HepG2 (cell line): ENCODE measurements around the gene PRKCE. TPM values are rescaled to one million over a fixed set of nuclear protein-coding genes. Genes with fewer than 3 reads are reported as not detected.
A peak's percentile ranks its signal among the peaks of the same experiment; 100 is the strongest.

Experiments
- ATAC-seq: fragments of 200-7000 bp; cut with Tn5 transposase; 3 replicates; pipeline ENCODE4 v1.9.1; 2020; ENCODE audit warnings: mild to moderate bottlenecking, moderate library complexity
- BruUV-seq: library from RNA; stranded (reverse); fragments of 400-500 nt; replicated peaks from 2 replicates; lab custom pipeline; 2021; lab: Mats Ljungman, UMichigan
- CTCF ChIA-PET: fragments of 300-600 bp; formaldehyde crosslinking; extraction: SDS; loops from one replicate; lab custom pipeline; 2021; ENCODE audit warnings: low total read pairs, inconsistent platforms, low intra/inter-chr PET ratio; lab: Yijun Ruan, JAX
- POLR2A ChIA-PET: fragments of 350-600 bp; sonication (Branson Sonifier 250); formaldehyde crosslinking; loops from one replicate; lab custom pipeline; 2020; ENCODE audit warnings: antibody characterized with exemption, inconsistent platforms; lab: Yijun Ruan, JAX
- DNase-seq: peaks from one replicate; pipeline ENCODE4 v3.0.0-alpha.2; 2015; ENCODE audit warnings: low spot score
- FAIRE-seq: peaks from 3 replicates; lab custom pipeline; 2011; peaks lifted over from hg19 to GRCh38; lab: Jason Lieb, UNC
- H2AFZ ChIP-seq: one replicate; pipeline ENCODE4 v1.6.1; 2011; ENCODE audit warnings: low read length, inconsistent platforms
- H3K27ac ChIP-seq: fragments of 300-600 bp; 3 replicates; pipeline ENCODE4 v1.8.0; 2011; ENCODE audit warnings: mixed run types, mild to moderate bottlenecking, mixed read lengths, low read length, inconsistent platforms; ENCODE audit not compliant: insufficient read depth; ENCODE audit errors: extremely low read length
- H3K27me3 ChIP-seq, 2 experiments: fragments of 200-600 bp in 1 of 2; 2 replicates in 1 of 2; 3 replicates in 1 of 2; pipeline versions ENCODE4 v1.6.0 to v1.8.0; 2011; ENCODE audit warnings: low read length in 2 of 2, mild to moderate bottlenecking in 2 of 2, moderate library complexity in 2 of 2, inconsistent platforms in 1 of 2; ENCODE audit not compliant: insufficient read depth in 2 of 2, control insufficient read depth in 1 of 2
- H3K36me3 ChIP-seq, 2 experiments: fragments of 200-600 bp in 1 of 2; replicated peaks in 1 of 2; 2 replicates in 1 of 2; 3 replicates in 1 of 2; pipeline versions ENCODE4 v1.5.1 to v1.8.0; 2011; ENCODE audit warnings: low read length in 2 of 2, inconsistent platforms in 1 of 2; ENCODE audit not compliant: insufficient read depth in 2 of 2, control insufficient read depth in 1 of 2
- H3K4me1 ChIP-seq: 2 replicates; pipeline ENCODE4 v1.5.1; 2012; ENCODE audit warnings: low read length, inconsistent platforms; ENCODE audit not compliant: insufficient read depth
- H3K4me2 ChIP-seq: 2 replicates; pipeline ENCODE4 v1.6.0; 2011; ENCODE audit warnings: low read depth, low read length, inconsistent platforms
- H3K4me3 ChIP-seq, 3 experiments: fragments of 200-600 bp in 1 of 3; sonication (generic), shearing (Covaris generic) in 1 of 3; replicated peaks in 1 of 3; 2 replicates each; pipeline ENCODE4 v1.5.1; 2011 to 2016; ENCODE audit warnings: low read length in 3 of 3, inconsistent platforms in 2 of 3, low read depth in 2 of 3, mild to moderate bottlenecking in 2 of 3, control low read depth in 1 of 3, mixed read lengths in 1 of 3; ENCODE audit not compliant: insufficient read depth in 1 of 3
- H3K79me2 ChIP-seq: one replicate; pipeline ENCODE4 v1.6.1; 2011; ENCODE audit warnings: low read length, inconsistent platforms; ENCODE audit not compliant: insufficient read depth
- H3K9ac ChIP-seq: 2 replicates; pipeline ENCODE4 v1.6.0; 2011; ENCODE audit warnings: mild to moderate bottlenecking, low read depth, low read length, inconsistent platforms; ENCODE audit not compliant: insufficient read depth
- H3K9me3 ChIP-seq: 2 replicates; pipeline ENCODE4 v1.5.1; 2012; ENCODE audit warnings: mild to moderate bottlenecking, low read length
- H4K20me1 ChIP-seq: 2 replicates; pipeline ENCODE4 v1.6.0; 2011; ENCODE audit warnings: inconsistent platforms, mild to moderate bottlenecking, low read length, moderate library complexity; ENCODE audit not compliant: insufficient read depth
- DPF2 ChIP-seq: sonication (generic); formaldehyde crosslinking; IDR thresholded peaks from 2 replicates; pipeline ENCODE4 v1.4.0; 2020; ENCODE audit warnings: mild to moderate bottlenecking, low read depth, missing genetic modification reagents, borderline replicate concordance
- KDM5B ChIP-seq: sonication (generic); formaldehyde crosslinking; IDR thresholded peaks from 2 replicates; pipeline ENCODE4 v1.4.0; 2020; ENCODE audit warnings: missing genetic modification reagents, mild to moderate bottlenecking, borderline replicate concordance
- LCORL ChIP-seq, 2 experiments: fragments of 450-650 bp in 1 of 2; sonication (generic) in 1 of 2; formaldehyde crosslinking in 1 of 2; IDR thresholded peaks; 2 replicates each; pipeline versions ENCODE4 v1.5.0 to v1.6.1; 2017 to 2020; ENCODE audit warnings: antibody characterized with exemption in 1 of 2, missing genetic modification reagents in 1 of 2
- NCOA5 ChIP-seq: sonication (generic); formaldehyde crosslinking; IDR thresholded peaks from 2 replicates; pipeline ENCODE4 v1.4.0; 2020; ENCODE audit warnings: missing genetic modification reagents
- RXRB ChIP-seq: IDR thresholded peaks from 2 replicates; pipeline ENCODE4 v1.6.1; 2016; ENCODE audit warnings: borderline replicate concordance, missing genetic modification reagents, missing compliant biosample characterization
- TRIM24 ChIP-seq: sonication (generic); formaldehyde crosslinking; IDR thresholded peaks from 2 replicates; pipeline ENCODE4 v1.8.0; 2022; ENCODE audit warnings: mild to moderate bottlenecking, missing genetic modification reagents
- U2AF1 ChIP-seq: fragments of 200-400 bp; formaldehyde crosslinking; optimal IDR thresholded peaks from 2 replicates; pipeline ENCODE3; 2017; ENCODE audit warnings: mild to moderate bottlenecking, low read depth, low read length
- ZC3H4 ChIP-seq: sonication (generic); formaldehyde crosslinking; IDR thresholded peaks from 2 replicates; pipeline ENCODE4 v1.4.0; 2020; ENCODE audit warnings: missing genetic modification reagents, borderline replicate concordance
- ZNF329 ChIP-seq: sonication (generic); formaldehyde crosslinking; IDR thresholded peaks from 2 replicates; pipeline ENCODE4 v1.9.0; 2021; ENCODE audit warnings: low read depth, mild to moderate bottlenecking, missing genetic modification reagents
- ZNF510 ChIP-seq: sonication (generic); formaldehyde crosslinking; IDR thresholded peaks from 2 replicates; pipeline ENCODE4 v1.4.0; 2020; ENCODE audit warnings: low read depth, mild to moderate bottlenecking, missing genetic modification reagents
- WGBS: methylation state at CpG from one replicate; pipeline ENCODE4 v1.1.6; 2017; ENCODE audit warnings: low lambda C conversion rate; 5-methylcytosine and 5-hydroxymethylcytosine counted together
- in situ Hi-C: cut with HindIII; loops from 2 replicates; pipeline ENCODE4 v1.10.0; 2017; ENCODE audit warnings: low pct_unique_long_range_greater_than_20kb; ENCODE audit not compliant: extremely low pct_ligation_motif_present
- intact Hi-C: fragments of 100-400 bp; cut with micrococcal nuclease; formaldehyde crosslinking; loops from one replicate; pipeline ENCODE4 v1.10.0; 2022; ENCODE audit not compliant: unreplicated experiment
- polyA plus RNA-seq, 8 experiments: library from polyadenylated mRNA; depleted of rRNA in 3 of 8; stranded (reverse) in 7 of 8; unstranded in 1 of 8; fragments of >200 nt; fragmentation: Illumina TruSeq in 4 of 8; extraction: Trizol in 4 of 8; gene quantifications; 2 replicates each; pipeline versions ENCODE4 v1.2.1 to v1.2.3, GENCODE V29; 2011 to 2016; ENCODE audit warnings: low read depth in 4 of 8, missing spikeins in 1 of 8, mixed read lengths in 1 of 8; ENCODE audit not compliant: insufficient read depth in 1 of 8
- total RNA-seq, 5 experiments: library from RNA; depleted of rRNA; stranded (reverse); fragments of >200 nt; fragmentation: Illumina TruSeq; extraction: Trizol; gene quantifications; 2 replicates each; pipeline ENCODE4 v1.2.3, GENCODE V29; 2016; ENCODE audit warnings: low read depth in 1 of 5
- TF ChIP-seq, protein P1 (sequence below): sonication (generic); formaldehyde crosslinking; conservative IDR thresholded peaks from 2 replicates; pipeline ENCODE4 v1.4.0; 2020; ENCODE audit warnings: mild to moderate bottlenecking, missing genetic modification reagents, moderate library complexity
- TF ChIP-seq, protein P2 (sequence below): sonication (generic); formaldehyde crosslinking; IDR thresholded peaks from 2 replicates; pipeline ENCODE4 v1.4.0; 2020; ENCODE audit warnings: missing genetic modification reagents, borderline replicate concordance
- TF ChIP-seq, protein P3 (sequence below): sonication (generic); formaldehyde crosslinking; IDR thresholded peaks from 2 replicates; pipeline ENCODE4 v1.8.0; 2022; ENCODE audit warnings: mild to moderate bottlenecking, missing genetic modification reagents; ENCODE audit not compliant: insufficient replicate concordance

PRKCE gene
- total and polyA plus RNA-seq, 2 of the 13 experiments (the other 11 are each of a cell fraction or from before 2014, with no cell fraction given), result 1.0 to 3.9 TPM

DNA sequence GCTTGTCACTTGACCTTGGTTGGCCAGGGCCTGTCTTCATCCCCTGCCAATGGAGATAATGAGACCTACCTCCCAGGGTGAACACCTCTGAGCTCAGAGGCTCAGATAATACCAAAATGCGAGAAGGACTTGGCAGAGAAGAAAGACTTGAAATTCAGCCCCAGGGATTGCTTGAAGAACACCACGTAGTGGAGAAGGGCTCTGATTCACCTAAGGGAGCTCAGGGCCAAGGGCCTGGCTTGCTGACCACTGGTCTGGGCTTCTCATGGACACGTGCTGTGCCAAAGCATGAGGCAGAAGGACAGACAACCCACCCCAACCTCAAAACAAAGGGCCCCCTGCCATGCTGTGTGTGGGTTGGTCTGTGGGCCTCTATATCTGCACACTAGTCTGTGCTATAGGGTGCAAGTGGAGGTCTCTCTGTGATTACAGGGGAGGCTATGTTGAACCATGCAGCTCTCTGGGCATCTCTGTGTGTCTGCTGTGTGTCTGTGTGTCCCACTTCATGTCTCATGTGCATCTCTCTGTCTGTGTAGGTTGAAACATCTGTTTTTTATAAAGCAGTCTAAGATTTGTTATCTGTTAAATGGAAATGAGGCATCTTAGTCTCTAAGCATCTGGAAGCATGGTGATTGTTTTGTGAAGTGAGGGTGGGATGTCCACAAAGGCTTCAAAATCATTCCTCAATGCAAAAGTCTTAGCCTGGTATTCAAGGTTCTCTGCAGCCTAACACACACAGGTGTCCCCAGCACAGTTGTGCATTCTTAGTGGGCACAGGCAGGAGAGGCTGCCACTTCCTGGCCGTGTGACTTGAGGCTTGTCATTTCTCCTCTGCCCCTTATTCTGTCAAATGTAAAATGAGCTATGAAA, 584.8 kb downstream of the PRKCE start:
- Histone ChIP-seq H2AFZ (no peak overlapping the region), H4K20me1 (no peaks in the 10 kb centered on the region), H3K27ac (no peak overlapping the region), H3K79me2 (no peaks in the 10 kb centered on the region), H3K4me1 (peaks cover 47% of the 10 kb centered on the region), H3K27me3 (peaks cover 0 to 17% of the 10 kb centered on the region in 2 experiments; a peak in 4 of 5 replicates), H3K9me3 (no peaks in the 10 kb centered on the region), H3K9ac (no peak overlapping the region), H3K4me3 (no peak overlapping the region), H3K4me2 (peak overlapping the region; percentile 39), H3K36me3 (no peaks in the 10 kb centered on the region)
- CTCF ChIA-PET, result no interaction called here
- WGBS, result 28% methylated on average over 4 of the region's 4 CpGs
- FAIRE-seq (no peak), ATAC-seq (no peak)
- intact Hi-C loops, result no loop called here
- TF ChIP-seq, protein P1, sequence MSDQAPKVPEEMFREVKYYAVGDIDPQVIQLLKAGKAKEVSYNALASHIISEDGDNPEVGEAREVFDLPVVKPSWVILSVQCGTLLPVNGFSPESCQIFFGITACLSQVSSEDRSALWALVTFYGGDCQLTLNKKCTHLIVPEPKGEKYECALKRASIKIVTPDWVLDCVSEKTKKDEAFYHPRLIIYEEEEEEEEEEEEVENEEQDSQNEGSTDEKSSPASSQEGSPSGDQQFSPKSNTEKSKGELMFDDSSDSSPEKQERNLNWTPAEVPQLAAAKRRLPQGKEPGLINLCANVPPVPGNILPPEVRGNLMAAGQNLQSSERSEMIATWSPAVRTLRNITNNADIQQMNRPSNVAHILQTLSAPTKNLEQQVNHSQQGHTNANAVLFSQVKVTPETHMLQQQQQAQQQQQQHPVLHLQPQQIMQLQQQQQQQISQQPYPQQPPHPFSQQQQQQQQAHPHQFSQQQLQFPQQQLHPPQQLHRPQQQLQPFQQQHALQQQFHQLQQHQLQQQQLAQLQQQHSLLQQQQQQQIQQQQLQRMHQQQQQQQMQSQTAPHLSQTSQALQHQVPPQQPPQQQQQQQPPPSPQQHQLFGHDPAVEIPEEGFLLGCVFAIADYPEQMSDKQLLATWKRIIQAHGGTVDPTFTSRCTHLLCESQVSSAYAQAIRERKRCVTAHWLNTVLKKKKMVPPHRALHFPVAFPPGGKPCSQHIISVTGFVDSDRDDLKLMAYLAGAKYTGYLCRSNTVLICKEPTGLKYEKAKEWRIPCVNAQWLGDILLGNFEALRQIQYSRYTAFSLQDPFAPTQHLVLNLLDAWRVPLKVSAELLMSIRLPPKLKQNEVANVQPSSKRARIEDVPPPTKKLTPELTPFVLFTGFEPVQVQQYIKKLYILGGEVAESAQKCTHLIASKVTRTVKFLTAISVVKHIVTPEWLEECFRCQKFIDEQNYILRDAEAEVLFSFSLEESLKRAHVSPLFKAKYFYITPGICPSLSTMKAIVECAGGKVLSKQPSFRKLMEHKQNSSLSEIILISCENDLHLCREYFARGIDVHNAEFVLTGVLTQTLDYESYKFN (CRISPR knock-in tag), result no peak
- TF ChIP-seq DPF2 (0 out of 2 replicates have a peak, but pooled peaks have one; percentile 15), ZNF510 (CRISPR knock-in tag) (no peak), U2AF1 (no peak), ZNF329 (no peak), TRIM24 (CRISPR knock-in tag) (no peak), ZC3H4 (no peak), NCOA5 (no peak), RXRB (CRISPR knock-in tag) (0 out of 2 replicates have a peak, but pooled peaks have one; percentile 6), KDM5B (CRISPR knock-in tag) (no peak), LCORL (IDR thresholded peaks at IDR 0.05) (no peak), LCORL (CRISPR knock-in tag; IDR thresholded peaks at IDR 0.05) (0 out of 2 replicates have a peak, but pooled peaks have one; percentile 25)
- TF ChIP-seq, protein P2, sequence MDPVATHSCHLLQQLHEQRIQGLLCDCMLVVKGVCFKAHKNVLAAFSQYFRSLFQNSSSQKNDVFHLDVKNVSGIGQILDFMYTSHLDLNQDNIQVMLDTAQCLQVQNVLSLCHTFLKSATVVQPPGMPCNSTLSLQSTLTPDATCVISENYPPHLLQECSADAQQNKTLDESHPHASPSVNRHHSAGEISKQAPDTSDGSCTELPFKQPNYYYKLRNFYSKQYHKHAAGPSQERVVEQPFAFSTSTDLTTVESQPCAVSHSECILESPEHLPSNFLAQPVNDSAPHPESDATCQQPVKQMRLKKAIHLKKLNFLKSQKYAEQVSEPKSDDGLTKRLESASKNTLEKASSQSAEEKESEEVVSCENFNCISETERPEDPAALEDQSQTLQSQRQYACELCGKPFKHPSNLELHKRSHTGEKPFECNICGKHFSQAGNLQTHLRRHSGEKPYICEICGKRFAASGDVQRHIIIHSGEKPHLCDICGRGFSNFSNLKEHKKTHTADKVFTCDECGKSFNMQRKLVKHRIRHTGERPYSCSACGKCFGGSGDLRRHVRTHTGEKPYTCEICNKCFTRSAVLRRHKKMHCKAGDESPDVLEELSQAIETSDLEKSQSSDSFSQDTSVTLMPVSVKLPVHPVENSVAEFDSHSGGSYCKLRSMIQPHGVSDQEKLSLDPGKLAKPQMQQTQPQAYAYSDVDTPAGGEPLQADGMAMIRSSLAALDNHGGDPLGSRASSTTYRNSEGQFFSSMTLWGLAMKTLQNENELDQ, result no peak
- TF ChIP-seq, protein P3, sequence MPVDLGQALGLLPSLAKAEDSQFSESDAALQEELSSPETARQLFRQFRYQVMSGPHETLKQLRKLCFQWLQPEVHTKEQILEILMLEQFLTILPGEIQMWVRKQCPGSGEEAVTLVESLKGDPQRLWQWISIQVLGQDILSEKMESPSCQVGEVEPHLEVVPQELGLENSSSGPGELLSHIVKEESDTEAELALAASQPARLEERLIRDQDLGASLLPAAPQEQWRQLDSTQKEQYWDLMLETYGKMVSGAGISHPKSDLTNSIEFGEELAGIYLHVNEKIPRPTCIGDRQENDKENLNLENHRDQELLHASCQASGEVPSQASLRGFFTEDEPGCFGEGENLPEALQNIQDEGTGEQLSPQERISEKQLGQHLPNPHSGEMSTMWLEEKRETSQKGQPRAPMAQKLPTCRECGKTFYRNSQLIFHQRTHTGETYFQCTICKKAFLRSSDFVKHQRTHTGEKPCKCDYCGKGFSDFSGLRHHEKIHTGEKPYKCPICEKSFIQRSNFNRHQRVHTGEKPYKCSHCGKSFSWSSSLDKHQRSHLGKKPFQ (CRISPR knock-in tag), result peak; percentile 33
- TF ChIP-seq, all 625 proteins: peak for 4
- no peak for DNase-seq
- BruUV-seq, result no TSS peak
- POLR2A ChIA-PET, result no interaction called here
- in situ Hi-C loops, result no loop called here
